ENCODE measurements around the gene SAMD4B. TPM values are rescaled to one million over a fixed set of nuclear protein-coding genes. Genes with fewer than 3 reads are reported as not detected.

SAMD4B gene
- total and polyA plus RNA-seq, 2 experiments from 2014 or later: 104 to 172 TPM

GRCh38 chr19:39375929-39376328 is 33.7 kb downstream of the SAMD4B start:
- peaks cover 10% of the 10 kb centered on the region for H4K20me1 ChIP-seq (replicated peaks; ENCODE audit: insufficient read depth)
- no peak overlapping the region for H3K4me3 ChIP-seq
- peaks cover 31% of the 10 kb centered on the region for H3K36me3 ChIP-seq (ENCODE audit: insufficient read depth)
- H3K4me2 ChIP-seq: no peak overlapping the region
- Mint-ChIP-seq H3K4me3 (no peak overlapping the region), H3K27ac (no peak overlapping the region), H3K27me3 (ENCODE audit: insufficient read depth, low read depth, poor library complexity) (peaks cover 2% of the 10 kb centered on the region), H3K36me3 (ENCODE audit: low read depth) (peaks cover 68% of the 10 kb centered on the region), H3K9me3 (no peaks in the 10 kb centered on the region), H3K4me1 (no peaks in the 10 kb centered on the region)
- ATAC-seq (no peak), DNase-seq (ENCODE audit: low spot score) (no peak)
- H3K9me2 ChIP-seq (ENCODE audit: insufficient read depth): no peaks in the 10 kb centered on the region
- TF ChIP-seq EZH2 (IDR thresholded peaks at IDR 0.05; ENCODE audit: low read depth, unreplicated experiment): no peak
- no peak for TF ChIP-seq ZNF114 (CRISPR knock-in tag; IDR thresholded peaks at IDR 0.05)
- no peak for TF ChIP-seq POLR2AphosphoS5 (IDR thresholded peaks at IDR 0.05; ENCODE audit: low read depth)
- TF ChIP-seq, protein P1, sequence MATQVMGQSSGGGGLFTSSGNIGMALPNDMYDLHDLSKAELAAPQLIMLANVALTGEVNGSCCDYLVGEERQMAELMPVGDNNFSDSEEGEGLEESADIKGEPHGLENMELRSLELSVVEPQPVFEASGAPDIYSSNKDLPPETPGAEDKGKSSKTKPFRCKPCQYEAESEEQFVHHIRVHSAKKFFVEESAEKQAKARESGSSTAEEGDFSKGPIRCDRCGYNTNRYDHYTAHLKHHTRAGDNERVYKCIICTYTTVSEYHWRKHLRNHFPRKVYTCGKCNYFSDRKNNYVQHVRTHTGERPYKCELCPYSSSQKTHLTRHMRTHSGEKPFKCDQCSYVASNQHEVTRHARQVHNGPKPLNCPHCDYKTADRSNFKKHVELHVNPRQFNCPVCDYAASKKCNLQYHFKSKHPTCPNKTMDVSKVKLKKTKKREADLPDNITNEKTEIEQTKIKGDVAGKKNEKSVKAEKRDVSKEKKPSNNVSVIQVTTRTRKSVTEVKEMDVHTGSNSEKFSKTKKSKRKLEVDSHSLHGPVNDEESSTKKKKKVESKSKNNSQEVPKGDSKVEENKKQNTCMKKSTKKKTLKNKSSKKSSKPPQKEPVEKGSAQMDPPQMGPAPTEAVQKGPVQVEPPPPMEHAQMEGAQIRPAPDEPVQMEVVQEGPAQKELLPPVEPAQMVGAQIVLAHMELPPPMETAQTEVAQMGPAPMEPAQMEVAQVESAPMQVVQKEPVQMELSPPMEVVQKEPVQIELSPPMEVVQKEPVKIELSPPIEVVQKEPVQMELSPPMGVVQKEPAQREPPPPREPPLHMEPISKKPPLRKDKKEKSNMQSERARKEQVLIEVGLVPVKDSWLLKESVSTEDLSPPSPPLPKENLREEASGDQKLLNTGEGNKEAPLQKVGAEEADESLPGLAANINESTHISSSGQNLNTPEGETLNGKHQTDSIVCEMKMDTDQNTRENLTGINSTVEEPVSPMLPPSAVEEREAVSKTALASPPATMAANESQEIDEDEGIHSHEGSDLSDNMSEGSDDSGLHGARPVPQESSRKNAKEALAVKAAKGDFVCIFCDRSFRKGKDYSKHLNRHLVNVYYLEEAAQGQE (IDR thresholded peaks at IDR 0.05; ENCODE audit: unreplicated experiment): no peak
- TF ChIP-seq CTCF (conservative IDR thresholded peaks at IDR 0.05; ENCODE audit: low read depth in 2 of 2): no peak
- no peak for TF ChIP-seq ZNF462 (CRISPR knock-in tag; IDR thresholded peaks at IDR 0.05)
- TF ChIP-seq ZNF331 (CRISPR knock-in tag; IDR thresholded peaks at IDR 0.05; ENCODE audit: low read depth): no peak
- no peak for TF ChIP-seq JUNB (IDR thresholded peaks at IDR 0.05; ENCODE audit: unreplicated experiment)
- TF ChIP-seq NANOG (IDR thresholded peaks at IDR 0.05; ENCODE audit: borderline replicate concordance): no peak
- TF ChIP-seq CREB1 (CRISPR knock-in tag; IDR thresholded peaks at IDR 0.05; ENCODE audit: low read depth): no peak
- TF ChIP-seq EZH2phosphoT487 (IDR thresholded peaks at IDR 0.05; ENCODE audit: unreplicated experiment): no peak
- no peak for TF ChIP-seq STAT1 (IDR thresholded peaks at IDR 0.05; ENCODE audit: unreplicated experiment)
- TF ChIP-seq, protein P2, sequence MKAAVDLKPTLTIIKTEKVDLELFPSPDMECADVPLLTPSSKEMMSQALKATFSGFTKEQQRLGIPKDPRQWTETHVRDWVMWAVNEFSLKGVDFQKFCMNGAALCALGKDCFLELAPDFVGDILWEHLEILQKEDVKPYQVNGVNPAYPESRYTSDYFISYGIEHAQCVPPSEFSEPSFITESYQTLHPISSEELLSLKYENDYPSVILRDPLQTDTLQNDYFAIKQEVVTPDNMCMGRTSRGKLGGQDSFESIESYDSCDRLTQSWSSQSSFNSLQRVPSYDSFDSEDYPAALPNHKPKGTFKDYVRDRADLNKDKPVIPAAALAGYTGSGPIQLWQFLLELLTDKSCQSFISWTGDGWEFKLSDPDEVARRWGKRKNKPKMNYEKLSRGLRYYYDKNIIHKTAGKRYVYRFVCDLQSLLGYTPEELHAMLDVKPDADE (IDR thresholded peaks at IDR 0.05): no peak
- no peak overlapping the region for H2AFZ ChIP-seq
- H3K27me3 ChIP-seq (ENCODE audit: insufficient read depth): no peaks in the 10 kb centered on the region
- H3K4me1 ChIP-seq (ENCODE audit: insufficient read depth): no peaks in the 10 kb centered on the region
- no peak overlapping the region for H3K27ac ChIP-seq (ENCODE audit: low read depth)
- H3K79me2 ChIP-seq (replicated peaks; ENCODE audit: insufficient read depth): no peaks in the 10 kb centered on the region
- H3F3A ChIP-seq (replicated peaks; ENCODE audit: low read depth): 0 out of 2 replicates have a peak, but pooled peaks cover 3% of the 10 kb centered on the region

Measured in GM23338 (cell line).